Measurements from ENCODE around the gene LYRM4.
A peak's percentile ranks its signal among the peaks of the same experiment; 100 is the strongest.

Gene LYRM4

DNA sequence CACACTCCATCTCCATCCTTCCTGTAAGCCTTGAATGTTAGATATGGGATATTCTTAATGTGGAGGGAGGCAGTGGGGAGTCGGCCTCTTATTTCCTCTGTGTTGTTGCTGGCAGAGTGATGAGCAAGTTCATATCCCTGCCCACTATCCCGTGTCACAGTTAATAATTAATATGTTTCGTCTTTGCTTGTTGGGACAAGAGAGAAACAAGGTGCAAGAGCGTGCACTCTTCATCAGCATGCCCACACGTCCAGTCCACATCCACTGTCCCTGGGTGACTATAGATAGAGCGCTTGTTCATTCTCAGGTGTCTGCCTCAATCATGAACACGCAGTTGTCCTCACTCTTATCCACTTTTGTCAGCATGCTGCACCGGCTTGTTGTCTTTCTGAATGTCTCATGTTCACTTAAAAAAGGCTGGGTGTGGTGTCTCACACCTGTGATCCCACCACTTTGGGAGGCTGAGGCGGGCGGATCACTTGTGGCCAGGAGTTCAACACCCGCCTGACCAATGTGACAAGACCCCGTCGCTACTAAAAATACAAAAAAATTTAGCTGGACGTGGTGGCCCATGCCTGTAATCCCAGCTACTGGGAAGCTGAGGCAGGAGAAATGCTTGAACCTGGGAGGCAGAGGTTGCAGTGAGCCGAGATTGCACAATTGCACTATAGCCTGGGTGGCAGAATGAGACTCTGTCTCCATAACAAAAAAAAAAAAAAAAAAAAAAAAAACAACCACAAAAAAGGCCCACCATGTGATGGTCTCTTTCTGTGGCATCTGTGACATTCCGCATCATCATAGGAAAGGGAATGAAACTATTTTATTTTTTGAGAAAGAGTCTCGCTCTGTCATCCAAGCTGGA lies 141.4 kb downstream of the LYRM4 start:
- DNase-seq (ENCODE audit: low spot score): no peak

DNA sequence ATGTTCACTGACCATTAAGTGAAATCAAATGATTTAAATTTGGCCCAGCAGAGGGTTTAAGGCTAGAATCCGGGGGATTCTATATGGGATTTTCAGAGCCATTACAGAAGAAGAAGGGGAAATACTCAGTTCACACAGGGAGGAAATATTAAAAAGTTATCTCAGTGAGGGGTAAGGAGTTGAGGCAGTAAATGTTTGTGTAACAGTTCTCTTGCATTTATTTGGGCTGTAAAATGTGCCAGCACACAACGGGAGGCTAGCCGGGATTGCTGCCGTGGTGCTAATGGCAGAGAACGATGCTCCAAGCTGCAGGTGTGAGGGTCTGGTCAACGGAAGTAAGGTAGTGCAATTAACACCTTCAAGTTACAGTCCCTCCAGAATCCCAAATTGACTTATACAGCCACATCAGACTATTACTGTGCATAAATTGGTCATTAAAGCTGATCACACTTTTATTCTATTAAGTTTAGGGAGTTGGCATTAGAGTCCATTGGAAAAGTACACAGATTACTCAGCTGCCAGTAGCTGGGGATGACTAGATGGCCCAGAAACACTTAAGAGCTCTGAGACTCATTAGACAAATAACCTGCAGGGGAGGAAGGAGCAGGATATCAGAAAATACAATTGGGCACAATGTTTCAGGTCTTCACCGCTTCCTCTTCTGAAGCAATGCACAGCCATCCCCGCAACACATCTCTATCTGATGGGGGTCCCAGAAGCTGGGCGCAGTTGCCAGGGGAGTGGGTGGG lies 144.3 kb downstream of the LYRM4 start:
- no peak for DNase-seq (ENCODE audit: low spot score)

DNA sequence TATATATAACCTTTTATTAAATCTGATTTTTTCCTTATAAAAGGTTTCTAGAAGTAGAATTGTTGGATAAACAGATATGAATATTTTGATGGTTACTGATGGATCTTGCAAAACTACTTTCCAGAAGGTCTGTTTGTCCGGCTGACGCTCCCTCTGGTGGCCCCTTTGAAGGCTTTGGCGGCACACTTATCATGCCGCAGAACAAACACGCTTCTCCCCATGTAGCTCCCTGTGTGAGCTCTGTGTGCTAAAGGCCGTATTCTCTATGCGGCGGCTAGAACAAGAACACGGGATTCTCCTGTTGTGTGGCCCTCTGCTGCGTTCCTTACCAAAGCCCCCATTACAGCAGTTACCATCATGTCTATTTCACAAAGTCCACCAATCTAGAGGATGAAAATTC lies 145.6 kb downstream of the LYRM4 start:
- DNase-seq (ENCODE audit: low spot score): peak; percentile 32

DNA sequence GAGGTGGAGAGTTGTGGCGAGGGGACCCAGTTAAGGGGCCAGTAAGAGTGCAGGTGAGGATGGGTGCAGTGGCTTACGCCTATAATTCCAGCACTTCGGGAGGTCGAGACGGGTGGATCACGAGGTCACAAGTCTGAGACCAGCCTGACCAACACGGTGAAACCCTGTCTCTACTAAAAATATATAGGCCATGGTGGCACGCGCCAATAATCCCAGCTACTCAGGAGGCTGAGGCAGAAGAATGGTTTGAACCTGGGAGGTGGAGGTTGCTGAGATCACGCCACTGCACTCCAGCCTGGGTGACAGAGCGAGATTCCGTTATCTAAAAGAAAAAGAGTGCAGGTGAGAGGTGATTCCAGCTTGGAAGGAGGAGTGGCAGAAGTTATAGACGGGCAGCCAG lies 147.7 kb downstream of the LYRM4 start:
- no peak for DNase-seq (ENCODE audit: low spot score)

DNA sequence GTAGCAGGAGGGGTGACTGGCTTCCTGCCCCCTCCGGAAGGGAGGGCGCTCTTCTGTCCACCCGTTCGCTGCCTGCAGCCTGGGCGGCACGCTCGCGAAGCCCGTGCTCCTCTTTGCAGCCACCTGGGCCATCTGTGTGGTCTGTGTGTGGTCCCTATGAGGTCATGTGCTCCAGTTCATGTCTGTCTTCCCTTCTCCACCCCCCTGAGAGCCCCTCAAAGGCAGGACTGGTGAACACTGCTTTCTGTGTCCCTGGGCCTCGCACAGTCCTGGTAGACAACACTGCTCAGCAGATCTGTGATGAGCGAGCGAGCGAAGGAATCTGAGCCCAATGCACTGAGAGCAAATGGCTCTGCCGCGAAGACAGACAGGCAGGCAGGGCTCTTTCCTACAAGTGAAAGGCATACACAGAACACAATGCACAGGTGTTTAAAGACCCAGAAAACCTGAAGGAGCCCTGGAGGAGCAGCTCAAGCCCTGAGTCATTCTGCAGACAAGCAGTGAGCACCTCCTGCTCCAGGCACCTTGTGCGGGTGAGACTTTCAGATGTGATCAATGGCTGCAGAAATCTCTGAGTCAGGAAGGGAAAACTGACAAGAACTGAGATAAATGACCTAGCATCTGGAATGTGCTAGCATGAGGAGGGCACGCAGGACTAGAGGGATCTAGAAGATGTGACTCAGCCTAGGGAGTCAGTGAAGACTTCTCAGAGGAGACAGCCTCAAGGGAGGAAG lies 148.5 kb downstream of the LYRM4 start:
- DNase-seq (ENCODE audit: low spot score): peak; percentile 38

DNA sequence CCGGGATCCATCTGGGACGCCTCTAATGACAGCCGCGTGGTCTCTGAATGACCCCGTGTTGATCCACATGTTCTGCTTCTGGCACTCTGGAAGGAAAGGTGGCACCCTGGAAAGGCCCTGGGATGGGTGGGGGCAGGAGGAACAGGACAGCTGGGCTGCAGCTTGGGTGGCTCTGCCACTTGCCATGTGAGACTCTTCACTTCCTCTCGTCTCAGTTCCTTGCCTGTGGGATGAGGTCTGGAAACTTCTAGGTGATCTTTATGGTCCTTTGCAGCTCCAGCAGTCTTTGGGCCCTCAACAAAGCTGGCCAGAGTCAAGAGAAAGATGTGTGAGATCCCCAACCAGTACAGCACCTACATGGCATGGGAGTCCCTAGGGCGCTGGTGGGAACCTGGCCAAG lies 149.1 kb downstream of the LYRM4 start:
- DNase-seq (ENCODE audit: low spot score): no peak

DNA sequence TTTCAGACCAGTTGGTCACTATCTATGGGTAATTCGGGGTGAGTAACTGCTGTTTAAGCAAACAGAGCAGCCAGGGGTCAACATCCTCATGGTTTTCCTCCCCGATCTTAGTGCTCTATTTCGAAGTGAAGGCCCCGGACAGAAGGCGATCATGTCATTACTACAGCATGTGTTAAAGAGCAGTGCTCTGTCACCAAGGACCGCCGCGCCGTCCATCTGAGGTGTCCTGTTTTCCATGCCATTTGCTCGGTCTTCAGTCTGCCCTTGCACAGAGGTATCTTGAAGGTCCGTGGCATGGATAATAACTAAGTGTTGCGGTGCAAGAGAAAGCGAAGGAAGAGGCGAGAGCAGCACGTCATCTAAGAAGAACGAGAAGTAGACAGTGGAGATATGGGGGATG lies 150.5 kb downstream of the LYRM4 start:
- DNase-seq (ENCODE audit: low spot score): no peak

DNA sequence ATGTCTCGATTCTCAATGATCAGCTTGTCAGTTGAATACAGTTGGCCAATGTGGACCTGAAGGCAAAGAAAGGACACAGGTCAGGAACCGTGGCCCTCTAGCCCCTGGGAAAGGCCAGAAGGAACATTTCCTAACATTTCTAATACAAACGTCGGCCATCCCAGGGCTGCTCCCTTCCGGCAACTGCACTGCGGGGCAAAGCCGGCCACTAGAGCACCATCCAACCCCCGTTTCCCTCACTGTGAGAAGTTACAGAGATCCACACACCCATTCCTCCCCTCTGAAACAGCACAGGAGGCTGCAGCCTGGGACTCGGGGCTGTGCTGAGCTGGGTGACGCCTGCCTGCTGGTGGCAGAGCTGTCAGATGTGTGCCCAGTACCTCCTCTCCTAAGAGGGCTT lies 151.3 kb downstream of the LYRM4 start:
- DNase-seq (ENCODE audit: low spot score): no peak

DNA sequence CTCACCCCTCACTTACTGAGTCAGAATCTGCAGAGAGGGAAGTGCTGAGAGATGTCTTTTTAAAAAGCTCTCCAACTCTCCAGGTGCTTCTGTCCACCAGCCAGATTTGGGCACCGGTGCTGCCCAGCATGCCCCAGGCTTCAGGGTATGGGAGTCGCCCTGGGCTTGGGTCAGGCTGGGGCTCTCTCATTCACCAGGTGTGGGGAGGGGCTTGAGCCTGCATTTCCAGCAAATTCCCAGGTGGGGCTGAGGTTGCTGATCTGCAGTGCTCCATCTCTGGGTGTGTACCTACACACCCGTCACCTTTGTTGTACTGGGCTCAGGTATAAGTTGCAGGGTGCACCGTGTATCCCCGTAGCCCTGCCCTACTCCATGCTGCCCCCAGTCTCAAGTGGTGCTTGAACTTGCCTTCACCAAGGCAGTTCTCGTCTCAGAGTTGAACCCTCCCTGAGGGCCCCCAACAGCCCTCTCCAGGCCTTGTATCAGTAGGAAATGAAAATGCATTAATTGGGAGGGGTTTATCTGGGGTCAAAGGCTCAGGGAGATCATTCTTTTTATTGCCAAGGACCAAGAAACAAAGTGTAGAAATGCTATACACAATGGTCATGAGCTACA lies 152.1 kb downstream of the LYRM4 start:
- DNase-seq (ENCODE audit: low spot score): no peak

DNA sequence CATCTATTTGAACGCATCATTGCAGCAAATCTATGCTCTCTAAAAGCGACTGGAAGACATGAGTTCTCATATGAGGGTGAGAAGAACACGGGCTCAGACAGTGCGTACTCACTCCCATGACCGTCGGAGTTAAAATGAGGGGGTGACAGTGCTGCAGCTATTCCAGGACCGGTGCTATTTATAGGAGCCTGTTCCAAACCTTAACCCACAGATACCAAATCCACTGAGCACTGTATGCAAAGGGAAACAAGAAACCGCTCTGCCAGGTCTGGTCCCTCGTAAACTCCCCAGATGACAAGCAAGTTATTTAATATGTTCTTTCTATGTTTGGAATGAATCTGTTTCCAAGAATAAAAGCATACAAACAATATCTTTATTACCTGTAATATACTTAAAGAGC lies 152.7 kb downstream of the LYRM4 start:
- DNase-seq (ENCODE audit: low spot score): no peak

DNA sequence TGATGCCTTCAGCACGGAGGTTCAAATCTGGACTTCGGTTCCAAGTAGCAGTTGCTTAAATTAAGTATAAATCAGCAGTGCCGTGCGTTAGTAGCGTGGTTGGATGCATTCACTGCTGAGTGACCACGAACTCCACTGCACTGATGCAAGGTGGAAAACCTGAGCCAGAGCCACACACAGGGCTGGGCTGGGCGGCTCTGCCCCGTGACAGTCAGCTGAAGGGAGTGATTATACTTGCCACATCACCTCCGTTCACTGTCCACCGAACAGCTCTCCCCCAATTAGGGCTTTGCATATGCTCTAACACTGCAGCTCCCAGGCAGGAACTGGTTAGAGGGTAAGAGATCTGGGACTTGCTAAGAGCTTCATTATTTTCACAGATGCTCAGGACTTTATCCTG lies 153.4 kb downstream of the LYRM4 start:
- DNase-seq (ENCODE audit: low spot score): no peak

DNA sequence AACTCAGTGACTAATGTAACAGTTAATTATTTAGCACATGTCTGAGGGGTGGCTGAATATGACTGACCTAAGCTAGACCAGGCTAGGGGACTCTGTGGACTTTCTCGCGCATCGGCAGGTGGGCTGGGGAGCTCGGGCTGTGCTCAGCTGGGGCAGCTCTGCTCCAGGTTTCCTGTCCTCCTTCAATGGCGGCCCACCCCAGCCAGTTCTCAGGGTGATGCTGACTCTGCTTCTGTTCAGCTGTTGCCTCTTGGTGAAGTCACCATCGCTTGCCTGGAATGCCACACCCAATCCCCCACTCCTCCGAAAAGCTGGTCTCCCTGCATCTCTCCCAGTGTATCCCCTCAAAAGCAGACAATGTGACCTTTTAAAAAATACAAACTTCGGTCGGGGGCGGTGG lies 155.6 kb downstream of the LYRM4 start:
- no peak for DNase-seq (ENCODE audit: low spot score)

DNA sequence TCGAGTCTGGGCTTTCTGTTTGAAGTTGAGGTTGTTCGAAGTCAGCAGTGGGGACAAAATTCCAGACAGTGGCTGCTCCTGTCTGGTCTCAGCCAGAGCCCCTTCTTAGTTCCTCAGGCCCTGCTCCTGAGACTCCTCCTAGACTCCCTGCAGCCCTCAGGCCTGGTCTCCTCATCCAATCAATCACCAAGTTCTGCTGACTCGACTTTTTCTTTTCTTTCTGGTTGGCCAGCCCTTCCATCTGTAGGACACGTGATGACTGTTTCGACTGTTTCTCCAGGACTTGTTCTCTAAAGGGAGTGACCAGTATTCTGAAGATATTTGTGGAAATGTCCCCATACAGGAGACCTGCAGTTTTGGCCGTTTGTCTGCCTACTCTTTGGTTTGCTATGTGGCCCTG lies 156.1 kb downstream of the LYRM4 start:
- DNase-seq (ENCODE audit: low spot score): no peak

DNA sequence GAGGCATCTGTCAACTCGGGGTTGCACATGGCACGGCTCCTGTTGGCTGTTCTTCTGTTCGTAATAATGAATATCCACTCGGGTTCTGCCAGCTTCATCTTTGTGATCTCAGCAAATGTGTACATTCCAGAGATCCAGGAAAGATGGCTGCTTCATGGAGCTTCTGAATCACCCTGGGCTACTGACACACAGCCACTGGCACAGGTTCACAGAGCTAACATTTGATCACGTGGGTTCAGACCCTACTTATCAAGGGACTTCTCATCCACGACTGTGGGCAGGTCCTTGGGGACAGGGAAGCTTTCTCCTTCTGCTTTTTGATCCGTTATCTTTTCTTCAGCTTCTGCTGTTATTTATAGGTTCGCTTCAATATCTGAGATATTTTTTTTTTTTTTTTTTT lies 157.5 kb downstream of the LYRM4 start:
- peak; percentile 49 for DNase-seq (ENCODE audit: low spot score)

DNA sequence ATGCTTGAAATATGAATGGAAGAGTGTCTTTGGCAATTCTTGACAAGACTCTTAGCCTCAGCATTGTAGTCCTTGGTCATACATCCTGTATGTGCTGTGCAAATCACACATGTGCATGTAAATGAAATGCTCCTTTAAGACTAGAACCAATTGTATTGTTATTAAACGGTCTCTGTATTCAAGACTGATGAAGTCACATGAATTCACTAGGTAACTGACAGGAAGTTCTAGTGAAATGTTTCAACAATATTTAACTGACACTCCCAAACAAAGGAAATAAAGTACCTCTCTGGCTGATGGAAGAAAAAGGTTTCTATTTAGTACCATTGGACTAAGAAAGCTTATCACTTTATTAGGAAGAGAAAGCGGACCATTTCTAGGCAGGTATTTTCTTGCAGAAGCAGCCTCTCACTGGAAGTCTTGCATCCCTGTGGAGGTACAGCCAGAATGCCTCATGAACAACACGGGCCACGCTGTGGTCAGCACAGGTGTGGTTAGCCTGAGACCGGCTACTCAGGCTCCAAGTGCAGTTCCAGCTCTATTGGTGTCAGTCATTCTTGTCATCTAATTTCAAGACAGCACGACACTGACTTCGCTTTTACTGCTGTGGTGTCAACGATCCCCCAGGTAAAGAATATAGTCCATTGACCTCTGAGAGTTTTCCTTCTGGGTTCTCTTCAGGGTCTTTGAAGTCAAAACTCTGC lies 158.3 kb downstream of the LYRM4 start:
- DNase-seq (ENCODE audit: low spot score): no peak

DNA sequence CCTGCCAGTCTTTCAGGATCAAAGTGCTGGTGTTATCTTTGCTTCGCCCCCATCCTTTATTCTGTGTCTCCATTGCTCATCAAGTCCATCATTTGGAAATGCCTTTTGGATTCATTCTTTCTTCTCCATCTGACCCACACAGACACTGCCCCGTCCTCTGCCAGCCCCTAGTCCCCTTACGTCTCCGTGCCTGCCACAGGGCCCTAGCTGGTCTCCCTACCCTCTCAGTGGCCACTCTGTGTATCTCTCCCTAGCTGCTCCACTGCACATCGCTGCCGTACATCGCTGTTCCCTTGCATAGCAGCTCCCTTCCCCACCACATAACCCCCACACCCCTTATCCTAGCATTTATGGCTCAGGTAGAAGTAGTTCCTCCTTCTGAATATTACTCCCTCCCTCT lies 159.9 kb downstream of the LYRM4 start:
- DNase-seq (ENCODE audit: low spot score): no peak

DNA sequence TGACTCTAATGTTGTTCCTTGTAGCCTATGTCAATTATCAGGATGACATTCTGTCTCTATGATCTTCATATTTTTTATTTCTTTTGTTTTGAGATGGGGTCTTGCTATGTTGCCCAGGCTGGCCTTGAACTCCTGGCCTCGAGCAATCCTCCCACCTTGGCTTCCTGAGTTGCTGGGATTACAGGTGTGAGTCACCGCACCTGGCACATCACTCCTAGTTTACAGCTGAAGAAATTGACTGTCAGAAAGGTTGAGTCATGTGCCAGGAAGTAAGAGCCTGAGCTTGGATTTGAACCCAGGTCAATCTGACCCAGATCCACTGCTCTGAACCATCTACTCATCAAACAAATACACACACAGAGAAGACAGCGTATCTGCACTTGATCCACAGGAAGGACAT lies 161.2 kb downstream of the LYRM4 start:
- DNase-seq (ENCODE audit: low spot score): no peak

DNA sequence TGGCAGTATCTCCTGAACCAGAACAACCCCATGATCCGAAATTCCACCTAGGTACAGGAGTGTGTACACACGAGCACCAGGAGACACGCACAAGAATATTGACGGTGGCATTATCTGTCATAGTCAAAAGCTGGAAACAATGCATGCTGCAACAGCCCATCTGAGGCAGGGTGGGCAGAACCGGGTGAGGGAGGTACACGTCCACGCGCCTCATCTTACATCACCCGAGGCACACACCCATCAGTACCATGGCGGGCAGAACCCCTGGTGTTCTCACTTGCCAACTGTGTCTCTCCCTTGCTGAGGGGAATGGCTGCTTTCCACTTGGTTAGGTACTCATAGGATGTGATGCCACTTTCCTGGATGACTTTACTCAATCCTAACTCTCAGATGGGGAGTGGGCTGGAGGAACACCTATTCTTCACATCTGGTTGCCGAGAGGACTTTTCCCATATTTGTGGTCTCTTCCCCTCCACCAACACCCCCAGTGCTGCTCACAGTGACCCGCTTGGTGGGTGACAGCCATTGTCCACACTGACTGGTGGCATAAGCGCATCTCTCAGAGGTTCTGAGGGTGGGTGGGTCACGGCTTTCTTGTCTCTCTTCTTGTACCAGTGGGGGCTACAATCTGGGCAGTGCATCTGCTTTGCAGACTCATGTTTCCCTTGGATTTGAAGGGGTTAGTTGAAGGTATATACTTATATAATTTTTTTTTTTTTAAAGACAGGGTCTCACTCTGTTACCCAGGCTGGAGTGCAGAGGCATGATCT lies 162.1 kb downstream of the LYRM4 start:
- no peak for DNase-seq (ENCODE audit: low spot score)

DNA sequence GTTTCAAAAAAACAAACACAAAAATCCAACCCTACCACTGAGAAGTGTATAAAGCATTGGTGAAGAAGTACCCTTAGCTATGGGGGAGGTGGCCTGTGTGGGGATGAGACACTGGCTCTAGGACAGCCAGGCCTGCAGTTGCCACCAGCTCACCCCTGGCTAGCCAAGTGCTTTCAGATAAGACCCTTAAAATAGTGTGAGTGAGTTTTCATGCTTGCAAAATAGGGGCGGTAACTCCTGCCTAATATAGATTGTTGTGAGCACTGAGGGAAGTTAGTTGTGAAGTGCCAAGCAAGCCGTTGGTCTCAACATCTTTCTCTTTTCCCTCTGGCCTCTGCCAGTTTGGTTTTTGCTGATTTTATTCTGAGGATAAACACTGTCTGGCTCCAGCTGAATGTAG lies 164.3 kb downstream of the LYRM4 start:
- no peak for DNase-seq (ENCODE audit: low spot score)

DNA sequence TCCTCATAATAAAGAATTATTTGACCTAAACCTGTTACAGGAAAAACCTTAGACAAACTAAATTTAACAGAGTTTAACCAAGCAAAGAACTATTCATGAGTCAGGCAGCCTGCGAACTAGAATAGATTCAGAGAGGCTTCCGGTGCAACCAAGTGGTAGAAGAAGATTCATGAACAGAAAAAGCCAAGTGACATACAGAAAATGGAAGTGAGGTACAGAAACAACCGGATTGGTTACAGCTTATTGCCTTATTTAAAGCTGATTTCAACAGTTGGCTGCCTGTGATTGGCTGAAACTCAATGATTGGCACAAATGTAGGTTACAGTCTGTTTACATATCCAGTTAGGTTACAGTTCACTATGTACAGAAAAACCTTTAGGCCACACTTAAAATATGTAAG lies 165.5 kb downstream of the LYRM4 start:
- DNase-seq (ENCODE audit: low spot score): no peak

DNA sequence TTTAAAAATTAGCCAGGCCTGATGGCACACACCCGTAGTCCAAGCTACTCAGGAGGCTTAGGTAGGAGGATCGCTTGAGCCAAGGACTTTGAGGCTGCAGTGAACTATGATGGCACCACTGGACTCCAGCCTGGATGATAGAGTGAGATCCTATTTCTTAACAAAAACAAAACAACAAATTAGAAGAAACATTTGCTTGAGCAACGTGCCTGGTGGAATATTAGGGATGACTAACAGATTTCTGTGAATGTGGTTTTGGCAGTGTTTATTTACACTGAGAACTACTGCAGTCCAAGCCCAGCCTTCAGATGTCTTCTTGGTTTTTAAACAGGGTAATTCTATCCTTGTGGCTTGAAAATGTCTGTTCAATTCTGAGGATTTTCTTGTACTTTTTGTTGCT lies 166.4 kb downstream of the LYRM4 start:
- DNase-seq (ENCODE audit: low spot score): peak; percentile 83

Measured in AG08396 (cell line).